Neural progenitor cell (in vitro differentiated cells): Measurements from ENCODE around the gene YOD1. TPM values are rescaled to one million over a fixed set of nuclear protein-coding genes. Genes with fewer than 3 reads are reported as not detected.

Experiments used
- DNase-seq: peaks from one replicate; pipeline ENCODE4 v3.0.0-alpha.2; 2016; ENCODE audit warnings: low spot score
- H2AFZ ChIP-seq: fragments of 200-600 bp; sonication (generic); replicated peaks from 2 replicates; pipeline ENCODE4 v1.6.1; 2016; ENCODE audit warnings: antibody characterized with exemption
- H3F3A ChIP-seq: fragments of 200-600 bp; sonication (generic); 2 replicates; pipeline ENCODE4 v1.6.1; 2016; ENCODE audit warnings: antibody characterized with exemption, low read depth
- H3K27ac ChIP-seq: fragments of 200-600 bp; sonication (generic); 2 replicates; pipeline ENCODE4 v1.5.1; 2016; ENCODE audit warnings: mild to moderate bottlenecking
- H3K27me3 ChIP-seq: fragments of 200-600 bp; sonication (generic); 2 replicates; pipeline ENCODE4 v1.6.1; 2016; ENCODE audit warnings: mild to moderate bottlenecking, moderate library complexity
- H3K36me3 ChIP-seq: fragments of 200-600 bp; sonication (generic); 2 replicates; pipeline ENCODE4 v1.5.1; 2016
- H3K4me1 ChIP-seq: fragments of 200-600 bp; sonication (generic); 2 replicates; pipeline ENCODE4 v1.6.1; 2016; ENCODE audit warnings: mixed run types
- H3K4me2 ChIP-seq: fragments of 200-600 bp; sonication (generic); 2 replicates; pipeline ENCODE4 v1.6.1; 2016
- H3K4me3 ChIP-seq: fragments of 200-600 bp; sonication (generic); 2 replicates; pipeline ENCODE4 v1.5.1; 2016
- H3K79me2 ChIP-seq: fragments of 200-600 bp; sonication (generic); 2 replicates; pipeline ENCODE4 v1.6.1; 2016; ENCODE audit warnings: low read depth
- H3K9ac ChIP-seq: fragments of 200-600 bp; sonication (generic); 2 replicates; pipeline ENCODE4 v1.6.1; 2016
- H3K9me3 ChIP-seq: fragments of 200-600 bp; sonication (generic); 2 replicates; pipeline ENCODE4 v1.5.1; 2016; ENCODE audit warnings: low read depth
- H4K20me1 ChIP-seq: fragments of 200-600 bp; sonication (generic); 2 replicates; pipeline ENCODE4 v1.6.1; 2016; ENCODE audit warnings: low read depth
- H3K27ac Mint-ChIP-seq: 3 replicates; pipeline ENCODE4 v1.8.0; 2021; ENCODE audit warnings: mixed read lengths
- H3K27me3 Mint-ChIP-seq: 2 replicates; pipeline ENCODE4 v1.8.0; 2022; ENCODE audit warnings: low read depth, mild to moderate bottlenecking, inconsistent platforms, moderate library complexity, mixed read lengths; ENCODE audit not compliant: insufficient read depth
- H3K36me3 Mint-ChIP-seq: 3 replicates; pipeline ENCODE4 v1.8.0; 2021; ENCODE audit warnings: mixed read lengths
- H3K4me1 Mint-ChIP-seq: 3 replicates; pipeline ENCODE4 v1.8.0; 2021; ENCODE audit warnings: mixed read lengths
- H3K4me3 Mint-ChIP-seq: 3 replicates; pipeline ENCODE4 v1.8.0; 2021; ENCODE audit warnings: mild to moderate bottlenecking, moderate library complexity, mixed read lengths
- H3K9me3 Mint-ChIP-seq: 3 replicates; pipeline ENCODE4 v1.8.0; 2020; ENCODE audit warnings: mixed read lengths
- CTCF ChIP-seq: fragments of 200-600 bp; sonication (generic); IDR thresholded peaks from 2 replicates; pipeline ENCODE4 v1.5.1; 2017; ENCODE audit warnings: antibody characterized with exemption, mild to moderate bottlenecking
- EZH2 ChIP-seq: fragments of 200-600 bp; sonication (generic); IDR thresholded peaks from 2 replicates; pipeline ENCODE4 v1.6.1; 2017; ENCODE audit warnings: antibody characterized with exemption, mild to moderate bottlenecking, moderate library complexity
- EZH2phosphoT487 ChIP-seq: fragments of 200-600 bp; sonication (generic); IDR thresholded peaks from 2 replicates; pipeline ENCODE4 v1.6.1; 2017; ENCODE audit warnings: antibody characterized with exemption
- total RNA-seq: library from RNA; depleted of rRNA; stranded (reverse); fragments of >200 nt; gene quantifications from 2 replicates; pipeline ENCODE4 v1.2.3, GENCODE V29; 2015; ENCODE audit warnings: low replicate concordance

YOD1 gene
- total RNA-seq, 1 donor from 2014 or later = 27.0 TPM

DNA sequence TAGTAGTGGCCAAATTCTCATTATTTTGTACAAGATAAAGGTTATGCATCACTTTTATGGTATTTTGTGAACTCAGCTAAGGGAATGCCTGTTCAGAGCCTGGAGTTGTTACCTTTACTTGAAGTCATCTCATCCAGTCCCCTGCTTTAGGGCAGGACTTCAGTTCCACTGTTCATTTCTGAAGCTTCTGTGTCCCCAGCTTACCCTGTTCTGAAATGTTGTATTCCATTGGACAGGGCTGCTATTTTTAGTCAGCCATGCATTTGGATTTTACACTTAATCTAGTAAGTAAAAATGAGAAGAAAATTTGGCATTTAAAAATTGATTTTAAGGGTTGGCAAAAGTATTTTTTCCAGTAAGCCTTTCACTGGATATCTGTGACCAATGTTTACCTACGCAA, 26.0 kb upstream of the YOD1 start:
- Histone ChIP-seq H2AFZ (no peak overlapping the region), H3K4me3 (no peak overlapping the region), H3K27me3 (no peaks in the 10 kb centered on the region), H3K4me1 (no peaks in the 10 kb centered on the region), H3K9ac (no peak overlapping the region), H3K27ac (no peak overlapping the region), H3K4me2 (no peak overlapping the region), H3K79me2 (no peaks in the 10 kb centered on the region), H3K9me3 (no peaks in the 10 kb centered on the region), H3K36me3 (no peaks in the 10 kb centered on the region), H4K20me1 (no peaks in the 10 kb centered on the region), H3F3A (no peaks in the 10 kb centered on the region)
- H3K27me3 Mint-ChIP-seq = peaks cover 2% of the 10 kb centered on the region
- H3K4me1 Mint-ChIP-seq = peaks cover 2% of the 10 kb centered on the region
- H3K4me3 Mint-ChIP-seq = no peak overlapping the region
- no peak for TF ChIP-seq EZH2
- TF ChIP-seq CTCF = no peak
- no peak for TF ChIP-seq EZH2phosphoT487
- no peak for DNase-seq
- no peak overlapping the region for H3K27ac Mint-ChIP-seq
- no peaks in the 10 kb centered on the region for H3K9me3 Mint-ChIP-seq
- peaks cover 1% of the 10 kb centered on the region for H3K36me3 Mint-ChIP-seq

DNA sequence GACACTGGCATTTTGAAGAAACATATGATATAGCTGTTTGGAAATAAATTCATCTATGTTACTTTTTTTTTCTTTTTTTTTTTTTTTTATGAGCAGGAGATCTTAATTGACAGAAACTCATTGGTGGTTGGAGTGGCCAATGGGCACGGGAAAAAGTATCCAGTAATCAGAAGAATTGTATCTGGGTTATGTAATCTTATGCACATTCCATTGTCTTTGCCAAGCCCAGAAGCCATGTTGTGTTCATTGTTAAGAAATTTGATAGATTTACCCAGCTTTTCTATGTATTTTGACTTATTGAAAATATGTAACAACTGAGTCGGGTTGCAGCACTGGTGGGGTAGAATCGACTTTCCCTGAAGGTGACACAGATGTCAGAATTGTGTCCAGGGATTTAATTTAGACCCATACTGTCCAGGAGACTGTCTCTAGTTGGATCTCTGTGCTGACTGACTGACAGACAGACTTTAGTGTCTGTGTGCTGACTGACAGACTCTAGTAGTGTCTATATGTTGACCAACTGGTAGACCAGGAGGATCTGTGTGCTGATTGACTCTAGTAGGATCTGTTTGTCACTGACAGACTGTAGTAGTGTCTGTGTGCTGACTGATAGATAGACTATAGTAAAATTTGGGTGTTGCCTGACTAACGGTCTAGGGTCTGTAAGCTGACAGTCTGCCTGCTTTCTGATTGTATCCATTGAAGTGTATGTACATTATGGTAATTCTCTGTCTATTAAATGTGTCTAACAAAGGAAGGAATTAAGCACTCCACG, 25.4 kb upstream of the YOD1 start:
- Histone ChIP-seq H4K20me1 (no peaks in the 10 kb centered on the region), H3K79me2 (no peaks in the 10 kb centered on the region), H3F3A (no peaks in the 10 kb centered on the region), H3K27ac (no peak overlapping the region), H3K9ac (no peak overlapping the region), H3K27me3 (no peaks in the 10 kb centered on the region), H3K4me1 (no peaks in the 10 kb centered on the region), H2AFZ (no peak overlapping the region), H3K4me3 (no peak overlapping the region), H3K4me2 (no peak overlapping the region), H3K36me3 (no peaks in the 10 kb centered on the region), H3K9me3 (no peaks in the 10 kb centered on the region)
- TF ChIP-seq EZH2phosphoT487 = no peak
- no peak for TF ChIP-seq CTCF
- TF ChIP-seq EZH2 = no peak
- Mint-ChIP-seq H3K36me3 (peaks cover 1% of the 10 kb centered on the region), H3K27me3 (peaks cover 2% of the 10 kb centered on the region), H3K4me1 (peaks cover 2% of the 10 kb centered on the region), H3K27ac (no peak overlapping the region), H3K4me3 (no peak overlapping the region), H3K9me3 (no peaks in the 10 kb centered on the region)
- DNase-seq = no peak

DNA sequence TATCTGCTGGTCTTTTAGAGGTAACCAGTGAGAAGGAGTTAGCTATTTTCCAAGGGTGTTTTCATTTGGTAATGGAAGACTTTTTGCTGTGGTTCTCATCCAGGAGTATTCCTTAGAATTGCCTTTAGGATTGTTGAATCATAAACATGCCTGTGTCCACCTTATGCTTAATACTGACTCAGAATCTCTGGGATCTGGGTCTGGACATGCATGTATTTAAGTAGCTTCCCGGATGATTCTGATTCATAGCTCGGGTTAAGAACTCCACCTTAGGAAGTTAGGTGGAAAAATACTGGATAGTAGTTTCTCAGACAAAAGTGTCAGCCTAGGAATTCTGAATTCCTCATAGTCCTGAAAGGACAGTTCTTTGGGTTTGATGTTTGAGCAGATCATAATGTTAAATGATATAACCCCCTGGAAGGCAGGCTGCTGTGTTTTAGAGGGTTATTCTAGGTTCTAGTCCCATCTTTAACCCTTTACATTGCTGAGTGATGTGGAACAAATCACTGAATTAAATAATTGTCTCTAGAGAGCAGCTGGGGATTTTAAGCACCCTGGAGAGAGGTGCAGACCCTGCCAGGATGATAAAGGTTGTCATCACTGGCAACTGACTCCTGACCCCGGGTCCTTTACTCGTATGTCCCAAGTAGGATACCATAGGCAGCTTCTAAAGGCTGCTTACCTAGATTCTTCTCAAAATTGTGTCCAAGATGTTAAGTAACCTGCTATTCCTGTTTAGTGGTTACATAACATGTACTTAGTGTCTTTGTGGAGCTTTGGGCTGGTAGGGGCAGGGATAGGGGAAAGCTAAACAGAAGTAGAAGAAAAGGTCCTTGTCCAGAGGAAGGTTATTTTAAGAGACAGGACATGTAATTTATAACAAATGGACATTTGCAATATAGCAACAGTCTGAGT, 23.2 kb upstream of the YOD1 start:
- peaks cover 2% of the 10 kb centered on the region for H3K27me3 Mint-ChIP-seq
- H3K27ac Mint-ChIP-seq = no peak overlapping the region
- no peaks in the 10 kb centered on the region for H3K4me1 ChIP-seq
- no peak overlapping the region for H3K4me3 ChIP-seq
- no peaks in the 10 kb centered on the region for H3K9me3 ChIP-seq
- H2AFZ ChIP-seq = no peak overlapping the region
- H3K4me3 Mint-ChIP-seq = no peak overlapping the region
- no peaks in the 10 kb centered on the region for H3K27me3 ChIP-seq
- no peak overlapping the region for H3K4me2 ChIP-seq
- peaks cover 1% of the 10 kb centered on the region for H3K36me3 Mint-ChIP-seq
- H3K27ac ChIP-seq = no peak overlapping the region
- no peaks in the 10 kb centered on the region for H3K9me3 Mint-ChIP-seq
- DNase-seq = no peak
- H3K4me1 Mint-ChIP-seq = peaks cover 2% of the 10 kb centered on the region
- H3F3A ChIP-seq = no peaks in the 10 kb centered on the region
- no peak overlapping the region for H3K9ac ChIP-seq
- no peaks in the 10 kb centered on the region for H4K20me1 ChIP-seq
- no peak for TF ChIP-seq EZH2
- no peak for TF ChIP-seq EZH2phosphoT487
- no peak for TF ChIP-seq CTCF
- H3K79me2 ChIP-seq = no peaks in the 10 kb centered on the region
- no peaks in the 10 kb centered on the region for H3K36me3 ChIP-seq
